ENCODE measurements around the gene DUSP16.

DUSP16 gene

GRCh38 chr12:12519354-12519998 lies 43.2 kb downstream of the DUSP16 start:
- DNase-seq = no peak
- Histone ChIP-seq H3K27me3 (replicated peaks) (no peaks in the 10 kb centered on the region), H3K36me3 (replicated peaks) (no peaks in the 10 kb centered on the region), H3K27ac (no peak overlapping the region), H3K4me3 (ENCODE audit: low read depth, low read length) (no peak overlapping the region)
- no peak for TF ChIP-seq CTCF (IDR thresholded peaks at IDR 0.05; ENCODE audit: low read depth, low read length, missing control alignments)
- in situ Hi-C loops (cut with HindIII; ENCODE audit: low pct_ligation_motif_present, low sequenced_read_pairs) = no loop called here

DNA sequence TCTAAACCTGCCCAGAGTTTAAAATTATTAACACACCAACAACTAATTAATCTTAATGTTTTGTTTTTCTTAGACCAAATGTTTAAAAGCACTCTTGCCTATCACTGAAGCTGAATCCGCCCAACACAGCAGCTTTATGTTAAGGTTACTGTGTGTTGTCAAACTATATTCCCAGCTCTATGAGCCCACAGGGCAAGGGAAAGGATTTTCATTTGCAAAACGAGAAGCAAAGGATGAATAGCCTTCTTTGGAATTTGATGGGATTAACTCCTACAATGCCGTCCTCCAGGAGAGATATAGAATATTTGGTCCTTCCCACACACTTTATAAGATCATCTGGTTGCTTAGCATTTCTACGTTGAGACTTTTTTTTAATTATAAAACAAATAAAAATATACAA lies 43.7 kb downstream of the DUSP16 start:
- no peak overlapping the region for H3K4me3 ChIP-seq (ENCODE audit: low read depth, low read length)
- DNase-seq = no peak
- no peak for TF ChIP-seq CTCF (IDR thresholded peaks at IDR 0.05; ENCODE audit: low read depth, low read length, missing control alignments)
- H3K27me3 ChIP-seq (replicated peaks) = no peaks in the 10 kb centered on the region
- in situ Hi-C loops (cut with HindIII; ENCODE audit: low pct_ligation_motif_present, low sequenced_read_pairs) = no loop called here
- H3K27ac ChIP-seq = no peak overlapping the region
- no peaks in the 10 kb centered on the region for H3K36me3 ChIP-seq (replicated peaks)

- Histone ChIP-seq H3K4me3 (ENCODE audit: low read depth, low read length) (no peak overlapping the region), H3K27ac (no peak overlapping the region), H3K27me3 (replicated peaks) (no peaks in the 10 kb centered on the region), H3K36me3 (replicated peaks) (no peaks in the 10 kb centered on the region)
- no peak for DNase-seq
- no peak for TF ChIP-seq CTCF (IDR thresholded peaks at IDR 0.05; ENCODE audit: low read depth, low read length, missing control alignments)
- in situ Hi-C loops (cut with HindIII; ENCODE audit: low pct_ligation_motif_present, low sequenced_read_pairs) = no loop called here
Measured at GRCh38 chr12:12518464-12518845, 44.2 kb downstream of the DUSP16 start.

- Histone ChIP-seq H3K27ac (no peak overlapping the region), H3K27me3 (replicated peaks) (no peaks in the 10 kb centered on the region), H3K36me3 (replicated peaks) (no peaks in the 10 kb centered on the region), H3K4me3 (ENCODE audit: low read depth, low read length) (no peak overlapping the region)
- no peak for DNase-seq
- TF ChIP-seq CTCF (IDR thresholded peaks at IDR 0.05; ENCODE audit: low read depth, low read length, missing control alignments) = no peak
- in situ Hi-C loops (cut with HindIII; ENCODE audit: low pct_ligation_motif_present, low sequenced_read_pairs) = no loop called here
Measured at GRCh38 chr12:12513416-12514006, 49.2 kb downstream of the DUSP16 start.

DNA sequence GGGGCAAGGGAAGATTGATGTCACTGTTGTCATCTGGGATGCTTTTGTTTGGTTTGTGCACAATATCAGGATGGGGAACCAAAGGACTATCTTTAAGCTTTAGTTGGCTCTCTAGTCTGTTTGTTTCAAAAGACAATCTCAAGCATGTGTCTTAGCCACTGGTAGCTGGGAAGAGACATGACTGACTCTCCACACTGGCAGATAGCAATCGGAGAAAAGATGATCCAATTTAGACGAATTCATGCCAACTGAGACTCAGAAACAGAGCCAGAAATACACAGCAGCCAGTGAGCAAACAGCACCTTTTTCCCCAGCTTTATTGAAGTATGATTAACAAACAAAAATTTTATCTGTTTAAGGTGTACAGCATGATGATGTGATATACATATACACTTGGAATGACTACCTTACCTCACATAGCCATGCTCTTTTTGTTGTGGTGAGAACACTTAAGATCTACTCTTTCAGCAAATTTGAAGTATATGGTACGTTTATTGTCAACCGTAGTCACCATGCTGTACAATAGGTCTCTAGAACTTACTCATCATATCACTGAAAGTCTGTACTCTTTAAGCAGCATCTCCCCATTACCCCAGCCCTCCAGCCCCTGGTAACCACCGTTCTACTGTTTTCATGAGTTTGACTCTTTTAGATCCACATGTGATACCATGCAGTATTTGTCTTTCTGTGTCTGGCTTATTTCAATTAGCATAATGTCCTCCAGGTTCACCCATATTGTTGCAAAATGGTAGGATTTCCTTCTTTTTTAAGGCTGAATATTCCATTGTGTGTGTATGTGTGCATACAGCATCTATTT lies 50.6 kb downstream of the DUSP16 start:
- H3K4me3 ChIP-seq (ENCODE audit: low read depth, low read length) = no peak overlapping the region
- DNase-seq = no peak
- no peaks in the 10 kb centered on the region for H3K27me3 ChIP-seq (replicated peaks)
- H3K27ac ChIP-seq = no peak overlapping the region
- no peak for TF ChIP-seq CTCF (IDR thresholded peaks at IDR 0.05; ENCODE audit: low read depth, low read length, missing control alignments)
- no peaks in the 10 kb centered on the region for H3K36me3 ChIP-seq (replicated peaks)
- in situ Hi-C loops (cut with HindIII; ENCODE audit: low pct_ligation_motif_present, low sequenced_read_pairs) = no loop called here
